Hematopoietic multipotent progenitor cell treated with erythropoietin and hydrocortisone succinate and interleukin-3 and kit ligand, for 15 days (in vitro differentiated cells): Measurements from ENCODE around the gene LLGL2.
A peak's percentile ranks its signal among the peaks of the same experiment; 100 is the strongest.
"Not testable (repeated sequence)": the region's sequence is repeated elsewhere in the genome, so short reads cannot be mapped to it uniquely, and the experiment has no call there.

Experiments
- DNase-seq: peaks from one replicate; pipeline ENCODE4 v3.0.0-alpha.2; 2015; ENCODE audit warnings: low spot score

The LLGL2 gene

GRCh38 chr17:75507733-75508719 is 17.5 kb upstream of the LLGL2 start:
- no peak for DNase-seq

GRCh38 chr17:75508931-75509361 is 16.6 kb upstream of the LLGL2 start:
- no peak for DNase-seq

- DNase-seq = no peak
Measured at GRCh38 chr17:75509528-75510258, 15.8 kb upstream of the LLGL2 start.

- no peak for DNase-seq
Measured at GRCh38 chr17:75511270-75511609, 14.3 kb upstream of the LLGL2 start.

- DNase-seq = no peak
Measured at GRCh38 chr17:75511610-75512575, 13.6 kb upstream of the LLGL2 start.

GRCh38 chr17:75512926-75513640 is 12.4 kb upstream of the LLGL2 start:
- no peak for DNase-seq

- DNase-seq = no peak
Measured at GRCh38 chr17:75513641-75514000, 11.9 kb upstream of the LLGL2 start.

- no peak for DNase-seq
Measured at GRCh38 chr17:75514299-75514918, 11.1 kb upstream of the LLGL2 start.

- DNase-seq = no peak
Measured at GRCh38 chr17:75514919-75515495, 10.5 kb upstream of the LLGL2 start.

GRCh38 chr17:75515496-75516254 is 9.8 kb upstream of the LLGL2 start, which contains the start of gene CASKIN2:
CASKIN2 (minus strand) TSS chr17:75515537; CDS start chr17:75513804, 1,733 bp downstream.
- peak; percentile 57 for DNase-seq

- peak; percentile 87 for DNase-seq
Measured at GRCh38 chr17:75516255-75516618, 9.3 kb upstream of the LLGL2 start, which contains the start of gene TSEN54. TSEN54 (plus strand) TSS chr17:75516528; CDS start chr17:75516561, 33 bp downstream.

- no peak for DNase-seq
Measured at GRCh38 chr17:75516619-75517296, 8.7 kb upstream of the LLGL2 start.

- DNase-seq = no peak
Measured at GRCh38 chr17:75517297-75517865, 8.1 kb upstream of the LLGL2 start.

GRCh38 chr17:75518201-75518600 is 7.3 kb upstream of the LLGL2 start:
- DNase-seq = no peak

- DNase-seq = no peak
Measured at GRCh38 chr17:75518983-75519537, 6.4 kb upstream of the LLGL2 start.

- not testable (repeated sequence) for DNase-seq
Measured at GRCh38 chr17:75520413-75520812, 5.1 kb upstream of the LLGL2 start.

GRCh38 chr17:75521290-75521689 is 4.2 kb upstream of the LLGL2 start:
- no peak for DNase-seq
